ENCODE data around the gene NUDT5. TPM values are rescaled to one million over a fixed set of nuclear protein-coding genes. Genes with fewer than 3 reads are reported as not detected.
"Not testable (repeated sequence)": the region's sequence is repeated elsewhere in the genome, so short reads cannot be mapped to it uniquely, and the experiment has no call there.

Gene NUDT5
- total RNA-seq, 4 donors from 2014 or later, result 12.5 to 38.9 (median 17.8) TPM

DNA sequence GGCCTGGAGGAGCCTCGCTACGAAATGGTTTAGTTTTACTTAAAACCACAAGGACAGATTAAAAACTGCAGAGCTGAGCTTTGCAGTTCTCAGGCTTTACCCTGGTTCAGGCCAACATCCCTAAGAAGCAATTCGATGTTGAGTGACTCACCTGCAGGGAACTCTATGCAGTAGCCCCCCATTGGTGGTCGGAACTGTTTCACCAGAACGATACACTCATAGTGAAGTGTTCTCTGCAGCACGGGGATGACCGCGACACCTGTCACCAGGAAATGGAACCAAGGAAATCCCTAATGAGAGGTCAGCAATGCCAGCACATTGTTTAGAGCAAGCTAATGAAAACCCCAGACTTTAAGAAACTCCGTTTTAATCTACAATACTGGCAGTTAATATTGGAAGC, 18.0 kb downstream of the NUDT5 start:
- Histone ChIP-seq H3K9me3 (no peaks in the 10 kb centered on the region), H3K4me3 (no peak overlapping the region), H3K27me3 (no peaks in the 10 kb centered on the region), H3K27ac (no peak overlapping the region), H3K36me3 (peaks cover 0 to 59% (median 29%) of the 10 kb centered on the region in 4 donors), H3K4me1 (peaks cover 0 to 7% (median 0%) of the 10 kb centered on the region in 4 donors)
- 90 to 97% methylated on average over 7 to 9 of the region's 9 CpGs for WGBS, 2 donors (ENCODE audit: low coverage in 1 of 2)
- TF ChIP-seq, protein P1, sequence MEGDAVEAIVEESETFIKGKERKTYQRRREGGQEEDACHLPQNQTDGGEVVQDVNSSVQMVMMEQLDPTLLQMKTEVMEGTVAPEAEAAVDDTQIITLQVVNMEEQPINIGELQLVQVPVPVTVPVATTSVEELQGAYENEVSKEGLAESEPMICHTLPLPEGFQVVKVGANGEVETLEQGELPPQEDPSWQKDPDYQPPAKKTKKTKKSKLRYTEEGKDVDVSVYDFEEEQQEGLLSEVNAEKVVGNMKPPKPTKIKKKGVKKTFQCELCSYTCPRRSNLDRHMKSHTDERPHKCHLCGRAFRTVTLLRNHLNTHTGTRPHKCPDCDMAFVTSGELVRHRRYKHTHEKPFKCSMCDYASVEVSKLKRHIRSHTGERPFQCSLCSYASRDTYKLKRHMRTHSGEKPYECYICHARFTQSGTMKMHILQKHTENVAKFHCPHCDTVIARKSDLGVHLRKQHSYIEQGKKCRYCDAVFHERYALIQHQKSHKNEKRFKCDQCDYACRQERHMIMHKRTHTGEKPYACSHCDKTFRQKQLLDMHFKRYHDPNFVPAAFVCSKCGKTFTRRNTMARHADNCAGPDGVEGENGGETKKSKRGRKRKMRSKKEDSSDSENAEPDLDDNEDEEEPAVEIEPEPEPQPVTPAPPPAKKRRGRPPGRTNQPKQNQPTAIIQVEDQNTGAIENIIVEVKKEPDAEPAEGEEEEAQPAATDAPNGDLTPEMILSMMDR (IDR thresholded peaks at IDR 0.05), result no peak
- no peak for DNase-seq
- intact Hi-C loops (cut with DNase I; ENCODE audit: low total_unique reads) (no loop called here), in situ Hi-C loops (cut with MboI; ENCODE audit: low pct_ligation_motif_present in 1 of 4, low pct_unique_long_range_greater_than_20kb in 1 of 4, low sequenced_read_pairs in 3 of 4) (no loop called here)

DNA sequence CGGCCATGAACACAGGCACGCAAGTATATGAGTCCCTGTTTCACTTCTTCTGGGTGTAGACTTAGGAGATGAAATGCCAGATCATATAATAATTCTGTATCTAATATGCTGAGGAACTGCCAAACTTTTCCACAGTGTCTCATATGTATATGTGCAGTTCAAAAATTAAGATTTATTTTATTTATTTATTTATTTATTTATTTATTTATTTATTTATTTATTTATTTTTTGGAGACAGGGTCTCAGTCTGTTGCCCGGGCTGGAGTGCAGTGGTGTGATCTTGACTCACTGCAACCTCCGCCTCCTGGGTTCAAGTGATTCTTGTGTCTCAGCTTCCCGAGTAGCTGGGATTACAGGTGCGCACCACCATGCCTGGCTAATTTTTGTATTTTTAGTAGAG, 24.2 kb downstream of the NUDT5 start:
- intact Hi-C loops (cut with DNase I; ENCODE audit: low total_unique reads), result not testable (repeated sequence)

DNA sequence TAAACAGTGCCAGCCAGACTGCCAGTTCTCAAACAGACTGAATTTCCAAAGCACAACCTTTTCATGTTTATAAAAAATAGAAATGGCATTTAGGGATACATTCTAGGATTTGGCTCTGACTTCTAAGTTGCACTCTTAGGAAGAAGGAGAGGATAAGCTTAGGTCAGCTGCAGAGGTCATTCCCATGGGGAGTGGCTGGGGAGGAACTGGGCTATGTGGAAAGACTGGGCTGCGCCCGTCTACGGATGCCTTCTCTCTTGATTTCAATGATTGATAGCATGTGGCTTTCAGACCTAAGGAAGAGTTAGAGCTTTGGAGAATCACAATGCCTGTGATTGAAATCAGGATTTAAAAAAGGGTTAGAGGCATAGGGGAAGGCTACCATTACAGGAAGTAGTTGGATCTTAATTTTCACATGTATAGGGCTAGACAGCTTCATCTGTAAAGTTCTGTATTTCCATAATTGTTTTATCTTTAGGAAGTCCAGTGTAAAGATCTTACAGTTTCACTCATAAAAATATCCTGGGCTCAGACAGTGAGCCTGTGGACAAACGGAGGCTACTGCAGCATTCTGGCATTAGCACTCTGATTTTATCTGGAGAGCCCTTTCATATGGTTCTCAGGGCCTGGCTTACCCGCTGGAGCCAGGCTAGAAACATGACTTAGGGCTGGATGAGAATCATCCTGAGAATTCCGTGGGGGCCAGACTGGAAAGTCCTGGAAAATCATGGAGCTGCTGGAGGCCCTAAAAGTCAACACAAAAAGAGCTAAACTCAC, 29.5 kb downstream of the NUDT5 start:
- DNase-seq, result no peak
- Histone ChIP-seq H3K4me1 (no peaks in the 10 kb centered on the region), H3K36me3 (peaks cover 0 to 33% (median 16%) of the 10 kb centered on the region in 4 donors), H3K9me3 (no peaks in the 10 kb centered on the region), H3K4me3 (no peak overlapping the region), H3K27me3 (no peaks in the 10 kb centered on the region), H3K27ac (no peak overlapping the region)
- in situ Hi-C loops (cut with MboI; ENCODE audit: low pct_ligation_motif_present in 1 of 4, low pct_unique_long_range_greater_than_20kb in 1 of 4, low sequenced_read_pairs in 3 of 4), result no loop called here
- intact Hi-C loops (cut with DNase I; ENCODE audit: low total_unique reads), result no loop called here
- WGBS, 2 donors (ENCODE audit: low coverage in 1 of 2), result 86 to 90% methylated on average over 3 to 6 of the region's 6 CpGs
- TF ChIP-seq POLR2A (IDR thresholded peaks at IDR 0.05) (no peak), POLR2AphosphoS5 (IDR thresholded peaks at IDR 0.05) (no peak), EP300 (IDR thresholded peaks at IDR 0.05; ENCODE audit: low read depth) (no peak)
- TF ChIP-seq, protein P1 (IDR thresholded peaks at IDR 0.05), result no peak

More for the DNA sequence above, 24.2 kb downstream of the NUDT5 start:
- peaks cover 0 to 50% (median 24%) of the 10 kb centered on the region in 4 donors for H3K36me3 ChIP-seq
- H3K4me3 ChIP-seq; H3K27me3 ChIP-seq; H3K4me1 ChIP-seq; in situ Hi-C loops (cut with MboI; ENCODE audit: low pct_ligation_motif_present in 1 of 4, low pct_unique_long_range_greater_than_20kb in 1 of 4, low sequenced_read_pairs in 3 of 4); H3K27ac ChIP-seq; H3K9me3 ChIP-seq; DNase-seq: not testable (repeated sequence)
- 94 to 98% methylated on average over 3 to 6 of the region's 6 CpGs for WGBS, 2 donors (ENCODE audit: low coverage in 1 of 2)

DNA sequence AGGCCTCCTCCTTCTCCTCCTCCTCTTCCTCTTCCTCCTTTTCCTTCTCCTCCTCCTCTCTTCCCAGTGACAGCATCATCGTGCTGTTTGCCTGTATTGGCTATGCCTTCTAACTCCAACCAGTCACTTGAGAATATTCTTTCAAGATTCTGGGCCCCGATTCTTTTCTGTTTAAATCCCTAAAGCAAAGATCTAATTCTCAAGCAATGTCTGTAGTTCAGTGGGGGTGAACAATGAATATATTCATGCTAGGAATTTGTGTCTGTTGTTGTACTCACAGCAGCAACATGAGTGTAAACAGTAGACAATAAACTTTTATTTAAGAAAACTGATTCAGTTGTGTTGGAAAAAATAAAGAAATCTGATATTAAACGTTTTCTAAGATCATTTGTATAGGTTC, 30.7 kb downstream of the NUDT5 start:
- 81 to 86% methylated on average over 2 to 3 of the region's 3 CpGs for WGBS, 2 donors (ENCODE audit: low coverage in 1 of 2)
- TF ChIP-seq, protein P1 (IDR thresholded peaks at IDR 0.05), result no peak
- TF ChIP-seq EP300 (IDR thresholded peaks at IDR 0.05; ENCODE audit: low read depth) (no peak), POLR2AphosphoS5 (IDR thresholded peaks at IDR 0.05) (no peak), POLR2A (IDR thresholded peaks at IDR 0.05) (no peak)
- intact Hi-C loops (cut with DNase I; ENCODE audit: low total_unique reads), result no loop called here

DNA sequence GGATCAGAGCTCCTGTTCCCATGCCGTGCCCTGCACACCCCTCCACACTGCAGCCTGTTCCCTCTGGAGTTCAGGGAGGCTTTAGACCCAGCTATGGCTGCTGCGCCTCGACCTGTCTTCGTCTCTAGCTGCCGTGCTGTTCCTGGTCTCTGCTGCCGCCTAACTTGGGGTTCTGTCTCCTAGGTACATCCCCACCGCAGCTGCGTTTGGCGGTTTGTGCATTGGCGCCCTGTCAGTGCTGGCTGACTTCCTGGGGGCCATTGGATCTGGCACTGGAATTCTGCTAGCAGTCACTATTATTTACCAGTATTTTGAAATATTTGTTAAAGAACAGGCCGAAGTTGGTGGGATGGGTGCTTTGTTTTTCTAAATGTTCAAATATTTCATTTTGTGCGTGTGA, 31.6 kb downstream of the NUDT5 start:
- Histone ChIP-seq H3K27ac (no peak overlapping the region), H3K36me3 (peaks cover 0 to 31% (median 14%) of the 10 kb centered on the region in 4 donors), H3K4me1 (no peaks in the 10 kb centered on the region), H3K9me3 (no peaks in the 10 kb centered on the region), H3K27me3 (no peaks in the 10 kb centered on the region), H3K4me3 (no peak overlapping the region)
- in situ Hi-C loops (cut with MboI; ENCODE audit: low pct_ligation_motif_present in 1 of 4, low pct_unique_long_range_greater_than_20kb in 1 of 4, low sequenced_read_pairs in 3 of 4) (no loop called here), intact Hi-C loops (cut with DNase I; ENCODE audit: low total_unique reads) (no loop called here)
- DNase-seq, result no peak
- WGBS, 2 donors (ENCODE audit: low coverage in 1 of 2), result 86 to 100% methylated on average over 2 to 11 of the region's 12 CpGs
- TF ChIP-seq EP300 (IDR thresholded peaks at IDR 0.05; ENCODE audit: low read depth) (no peak), POLR2A (IDR thresholded peaks at IDR 0.05) (no peak), POLR2AphosphoS5 (IDR thresholded peaks at IDR 0.05) (no peak)

More for the DNA sequence above, 30.7 kb downstream of the NUDT5 start:
- H3K27ac ChIP-seq, result no peak overlapping the region
- no peaks in the 10 kb centered on the region for H3K9me3 ChIP-seq
- in situ Hi-C loops (cut with MboI; ENCODE audit: low pct_ligation_motif_present in 1 of 4, low pct_unique_long_range_greater_than_20kb in 1 of 4, low sequenced_read_pairs in 3 of 4), result no loop called here
- no peaks in the 10 kb centered on the region for H3K4me1 ChIP-seq
- H3K36me3 ChIP-seq, result peaks cover 0 to 34% (median 16%) of the 10 kb centered on the region in 4 donors
- no peak overlapping the region for H3K4me3 ChIP-seq
- DNase-seq, result no peak
- H3K27me3 ChIP-seq, result no peaks in the 10 kb centered on the region
